ENCODE measurements around the gene CELF2. TPM values are rescaled to one million over a fixed set of nuclear protein-coding genes. Genes with fewer than 3 reads are reported as not detected.
A peak's percentile ranks its signal among the peaks of the same experiment; 100 is the strongest.

CELF2 gene
- total and polyA plus RNA-seq, 2 donors from 2014 or later, result 1.7 to 39.2 TPM

GRCh38 chr10:10989669-10990068, 28.0 kb upstream of the CELF2 start:
- no peak overlapping the region for H3K27ac ChIP-seq (ENCODE audit: low read depth in 2 of 2, low read length in 2 of 2)
- H3K4me3 ChIP-seq (ENCODE audit: low read length in 3 of 3), result no peak overlapping the region
- H3K4me1 ChIP-seq (ENCODE audit: control insufficient read depth in 2 of 3, insufficient read depth in 2 of 3, low read depth in 1 of 3, low read length in 3 of 3), result no peaks in the 10 kb centered on the region
- H3K9ac ChIP-seq (ENCODE audit: low read length in 3 of 3), result no peak overlapping the region
- no peak for TF ChIP-seq CTCF (IDR thresholded peaks at IDR 0.05; ENCODE audit: borderline replicate concordance, extremely low read depth, insufficient read depth)
- peak; percentile 79 for FAIRE-seq
- intact Hi-C loops (cut with DNase I), result no loop called here
- DNase-seq, result no peak
- H3K9me3 ChIP-seq (ENCODE audit: control insufficient read depth in 2 of 3, insufficient read depth in 1 of 3, low read length in 3 of 3), result no peaks in the 10 kb centered on the region
- H3K36me3 ChIP-seq (ENCODE audit: control insufficient read depth in 2 of 3, insufficient read depth in 3 of 3, low read length in 3 of 3), result no peaks in the 10 kb centered on the region
- no peaks in the 10 kb centered on the region for H3K27me3 ChIP-seq (ENCODE audit: control insufficient read depth, insufficient read depth, low read length)

- H3K9ac ChIP-seq (ENCODE audit: low read length in 3 of 3), result no peak overlapping the region
- no peak for TF ChIP-seq CTCF (IDR thresholded peaks at IDR 0.05; ENCODE audit: borderline replicate concordance, extremely low read depth, insufficient read depth)
- DNase-seq (no peak), FAIRE-seq (no peak)
- intact Hi-C loops (cut with DNase I), result no loop called here
- no peak overlapping the region for H3K4me3 ChIP-seq (ENCODE audit: low read length in 3 of 3)
- no peak overlapping the region for H3K27ac ChIP-seq (ENCODE audit: low read depth in 2 of 2, low read length in 2 of 2)
- H3K36me3 ChIP-seq (ENCODE audit: control insufficient read depth in 2 of 3, insufficient read depth in 3 of 3, low read length in 3 of 3), result no peaks in the 10 kb centered on the region
- H3K4me1 ChIP-seq (ENCODE audit: control insufficient read depth in 2 of 3, insufficient read depth in 2 of 3, low read depth in 1 of 3, low read length in 3 of 3), result no peaks in the 10 kb centered on the region
- H3K9me3 ChIP-seq (ENCODE audit: control insufficient read depth in 2 of 3, insufficient read depth in 1 of 3, low read length in 3 of 3), result no peaks in the 10 kb centered on the region
- H3K27me3 ChIP-seq (ENCODE audit: control insufficient read depth, insufficient read depth, low read length), result no peaks in the 10 kb centered on the region
These were observed 26.5 kb upstream of the CELF2 start for GRCh38 chr10:10991144-10991543.

- DNase-seq (no peak), FAIRE-seq (no peak)
- H3K27ac ChIP-seq (ENCODE audit: low read depth in 2 of 2, low read length in 2 of 2), result no peak overlapping the region
- no peak for TF ChIP-seq CTCF (IDR thresholded peaks at IDR 0.05; ENCODE audit: borderline replicate concordance, extremely low read depth, insufficient read depth)
- no peaks in the 10 kb centered on the region for H3K4me1 ChIP-seq (ENCODE audit: control insufficient read depth in 2 of 3, insufficient read depth in 2 of 3, low read depth in 1 of 3, low read length in 3 of 3)
- H3K9me3 ChIP-seq (ENCODE audit: control insufficient read depth in 2 of 3, insufficient read depth in 1 of 3, low read length in 3 of 3), result no peaks in the 10 kb centered on the region
- H3K4me3 ChIP-seq (ENCODE audit: low read length in 3 of 3), result no peak overlapping the region
- no peaks in the 10 kb centered on the region for H3K27me3 ChIP-seq (ENCODE audit: control insufficient read depth, insufficient read depth, low read length)
- intact Hi-C loops (cut with DNase I), result no loop called here
- H3K36me3 ChIP-seq (ENCODE audit: control insufficient read depth in 2 of 3, insufficient read depth in 3 of 3, low read length in 3 of 3), result no peaks in the 10 kb centered on the region
- H3K9ac ChIP-seq (ENCODE audit: low read length in 3 of 3), result no peak overlapping the region
These were observed 25.6 kb upstream of the CELF2 start for GRCh38 chr10:10992072-10992471.

Data from kidney (tissue), 14 donors.